Thoracic aorta (tissue), 2 donors: Measurements from ENCODE around the gene STOML1. TPM values are rescaled to one million over a fixed set of nuclear protein-coding genes. Genes with fewer than 3 reads are reported as not detected.

Source experiments
- ATAC-seq: fragments of 150-250 bp; one replicate; pipeline ENCODE4 v1.8.0; 2017; ENCODE audit warnings: low read depth; ENCODE audit not compliant: insufficient number of reproducible peaks, low FRiP score
- DNase-seq: peaks from one replicate; pipeline ENCODE4 v3.0.0-alpha.2; 2020; ENCODE audit warnings: low spot score
- H3K27ac ChIP-seq, 2 donors: fragments of 200-600 bp; sonication (generic); 1 replicate in 1 of 2; 2 replicates in 1 of 2; pipeline ENCODE4 v1.5.1; 2016; ENCODE audit warnings: mild to moderate bottlenecking in 2 of 2, moderate library complexity in 2 of 2
- H3K27me3 ChIP-seq: fragments of 200-600 bp; sonication (generic); replicated peaks from 2 replicates; pipeline ENCODE4 v1.6.0; 2016; ENCODE audit warnings: mild to moderate bottlenecking; ENCODE audit not compliant: insufficient read depth
- H3K36me3 ChIP-seq: fragments of 200-600 bp; sonication (generic); one replicate; pipeline ENCODE4 v1.5.1; 2016
- H3K4me1 ChIP-seq, 2 donors: fragments of 200-600 bp; sonication (generic); 1 replicate in 1 of 2; 2 replicates in 1 of 2; pipeline versions ENCODE4 v1.5.1 to v1.6.0; 2016; ENCODE audit warnings: low read depth in 2 of 2, mild to moderate bottlenecking in 1 of 2; ENCODE audit not compliant: control insufficient read depth in 1 of 2
- H3K4me3 ChIP-seq: fragments of 200-600 bp; sonication (generic); 2 replicates; pipeline ENCODE4 v1.5.1; 2016; ENCODE audit warnings: mild to moderate bottlenecking
- H3K9me3 ChIP-seq: fragments of 200-600 bp; sonication (generic); 2 replicates; pipeline ENCODE4 v1.5.1; 2016
- total RNA-seq, 2 donors: library from RNA; depleted of rRNA; stranded (reverse); fragments of >200 nt; gene quantifications; one replicate each; pipeline versions ENCODE4 v1.1.0 to v1.2.3, GENCODE V29; 2016
- TF ChIP-seq, protein P1 (sequence below): fragments of 200-600 bp; sonication (generic); IDR thresholded peaks from one replicate; pipeline ENCODE4 v1.5.1; 2019; ENCODE audit warnings: antibody characterized with exemption

STOML1 gene
- total RNA-seq, 2 donors from 2014 or later, result 23.6 to 37.9 TPM

DNA sequence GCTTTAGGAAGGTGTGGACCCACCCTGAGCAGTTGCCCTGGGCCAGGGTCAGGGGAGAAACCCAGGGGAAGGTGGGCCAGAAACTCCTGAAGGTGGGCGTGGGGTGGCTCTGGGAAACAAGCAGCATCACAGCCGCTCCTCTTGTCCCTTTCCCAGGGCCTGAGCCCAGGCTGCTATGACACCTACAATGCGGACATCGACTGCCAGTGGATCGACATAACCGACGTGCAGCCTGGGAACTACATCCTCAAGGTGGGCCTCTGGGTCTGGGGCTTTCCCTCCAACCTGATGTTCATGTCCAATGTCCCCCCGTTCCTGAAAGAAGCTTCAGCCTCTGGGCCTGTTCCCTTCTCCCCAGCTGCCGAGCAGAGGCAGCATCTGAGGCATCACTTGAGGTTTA, 44.4 kb downstream of the STOML1 start:
- Histone ChIP-seq H3K4me3 (no peak overlapping the region), H3K27ac (peak overlapping the region; percentile 50 to 93), H3K27me3 (no peaks in the 10 kb centered on the region), H3K36me3 (peaks cover 46% of the 10 kb centered on the region), H3K9me3 (no peaks in the 10 kb centered on the region), H3K4me1 (peaks cover 34 to 56% of the 10 kb centered on the region in 2 donors)
- TF ChIP-seq, protein P1, sequence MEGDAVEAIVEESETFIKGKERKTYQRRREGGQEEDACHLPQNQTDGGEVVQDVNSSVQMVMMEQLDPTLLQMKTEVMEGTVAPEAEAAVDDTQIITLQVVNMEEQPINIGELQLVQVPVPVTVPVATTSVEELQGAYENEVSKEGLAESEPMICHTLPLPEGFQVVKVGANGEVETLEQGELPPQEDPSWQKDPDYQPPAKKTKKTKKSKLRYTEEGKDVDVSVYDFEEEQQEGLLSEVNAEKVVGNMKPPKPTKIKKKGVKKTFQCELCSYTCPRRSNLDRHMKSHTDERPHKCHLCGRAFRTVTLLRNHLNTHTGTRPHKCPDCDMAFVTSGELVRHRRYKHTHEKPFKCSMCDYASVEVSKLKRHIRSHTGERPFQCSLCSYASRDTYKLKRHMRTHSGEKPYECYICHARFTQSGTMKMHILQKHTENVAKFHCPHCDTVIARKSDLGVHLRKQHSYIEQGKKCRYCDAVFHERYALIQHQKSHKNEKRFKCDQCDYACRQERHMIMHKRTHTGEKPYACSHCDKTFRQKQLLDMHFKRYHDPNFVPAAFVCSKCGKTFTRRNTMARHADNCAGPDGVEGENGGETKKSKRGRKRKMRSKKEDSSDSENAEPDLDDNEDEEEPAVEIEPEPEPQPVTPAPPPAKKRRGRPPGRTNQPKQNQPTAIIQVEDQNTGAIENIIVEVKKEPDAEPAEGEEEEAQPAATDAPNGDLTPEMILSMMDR, result no peak
- DNase-seq (no peak), ATAC-seq (no peak)

DNA sequence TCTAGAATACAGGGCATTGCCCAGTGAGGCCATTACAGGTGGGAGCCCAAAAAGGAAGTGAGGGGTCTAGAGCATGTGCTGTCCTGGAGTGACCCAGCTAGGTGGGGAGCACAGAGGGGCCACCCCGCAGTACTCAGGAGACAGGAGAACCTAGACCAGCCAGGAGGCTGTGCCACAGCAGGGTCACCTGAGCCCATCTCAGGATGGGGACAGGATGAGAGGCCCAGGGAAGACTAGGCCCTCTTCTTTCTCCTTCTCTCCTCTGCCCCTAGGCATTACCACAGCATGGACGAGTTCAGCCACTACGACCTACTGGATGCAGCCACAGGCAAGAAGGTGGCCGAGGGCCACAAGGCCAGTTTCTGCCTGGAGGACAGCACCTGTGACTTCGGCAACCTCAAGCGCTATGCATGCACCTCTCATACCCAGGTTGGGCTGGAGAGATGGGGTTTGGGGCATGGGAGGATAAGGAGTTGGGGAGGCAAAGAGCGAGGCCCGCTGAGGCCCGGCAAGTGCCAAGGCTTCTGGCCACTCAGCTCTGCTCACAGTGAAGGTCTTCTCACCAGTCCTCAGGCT, 45.2 kb downstream of the STOML1 start:
- Histone ChIP-seq H3K36me3 (peaks cover 40% of the 10 kb centered on the region), H3K27ac (peak overlapping the region; percentile 50 to 93), H3K27me3 (no peaks in the 10 kb centered on the region), H3K9me3 (no peaks in the 10 kb centered on the region), H3K4me1 (peaks cover 34 to 56% of the 10 kb centered on the region in 2 donors), H3K4me3 (no peak overlapping the region)
- ATAC-seq, result no peak
- no peak for DNase-seq
- TF ChIP-seq, protein P1, result no peak

DNA sequence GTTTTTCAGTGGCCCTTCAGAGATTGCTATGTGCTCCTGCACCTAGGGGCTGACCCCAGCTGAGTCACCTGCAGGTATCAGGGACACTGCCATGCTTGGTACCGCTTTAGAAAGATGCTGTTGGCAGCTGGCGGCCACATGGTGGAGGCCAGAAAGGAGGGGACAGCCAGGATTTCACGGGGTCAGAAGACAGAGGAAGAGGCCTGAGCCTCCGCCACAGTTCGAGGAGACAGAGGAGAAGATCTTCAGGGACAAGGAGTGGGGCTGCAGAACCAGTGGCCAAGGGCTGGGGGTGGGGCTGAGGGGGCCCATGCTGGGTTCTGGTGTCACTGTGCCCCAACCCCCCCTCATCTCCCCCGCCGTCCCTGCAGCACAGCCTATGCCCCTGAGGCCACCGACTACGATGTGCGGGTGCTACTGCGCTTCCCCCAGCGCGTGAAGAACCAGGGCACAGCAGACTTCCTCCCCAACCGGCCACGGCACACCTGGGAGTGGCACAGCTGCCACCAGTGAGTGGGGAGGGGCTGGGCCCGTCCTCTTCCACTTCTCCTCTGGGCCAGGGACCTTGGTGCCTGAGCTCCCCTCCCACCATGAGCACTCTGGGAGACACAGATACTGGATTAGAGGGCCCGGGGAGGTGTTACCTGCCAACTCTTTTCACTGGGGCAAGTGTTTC, 45.9 kb downstream of the STOML1 start:
- TF ChIP-seq, protein P1, result no peak
- H3K9me3 ChIP-seq, result no peaks in the 10 kb centered on the region
- H3K4me3 ChIP-seq, result no peak overlapping the region
- no peak for ATAC-seq
- DNase-seq, result no peak
- peak overlapping the region; percentile 50 to 93 for H3K27ac ChIP-seq
- no peaks in the 10 kb centered on the region for H3K27me3 ChIP-seq
- peaks cover 40% of the 10 kb centered on the region for H3K36me3 ChIP-seq
- H3K4me1 ChIP-seq, result peaks cover 37 to 57% of the 10 kb centered on the region in 2 donors

DNA sequence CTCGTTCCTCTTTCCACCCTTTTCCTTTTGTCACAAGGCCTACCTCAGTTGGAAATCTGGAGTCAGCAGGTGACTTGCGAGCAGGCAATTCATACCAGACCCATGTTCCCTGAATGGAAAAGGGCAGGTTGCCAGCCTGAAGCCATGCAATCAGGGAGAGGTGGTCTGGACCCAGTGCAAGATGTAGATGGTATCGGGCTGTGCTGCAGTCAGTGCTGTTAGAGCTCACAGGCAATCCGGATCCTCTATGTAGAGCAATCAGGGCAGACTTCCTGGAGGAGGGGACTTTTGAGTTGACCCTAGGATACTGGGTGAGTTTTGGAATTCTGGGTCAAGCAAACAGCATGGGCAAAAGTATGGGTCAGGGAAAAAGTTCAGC, 47.0 kb downstream of the STOML1 start:
- Histone ChIP-seq H3K36me3 (peaks cover 40% of the 10 kb centered on the region), H3K4me3 (no peak overlapping the region), H3K4me1 (peaks cover 37 to 58% of the 10 kb centered on the region in 2 donors), H3K27ac (peak overlapping the region; percentile 93 to 95), H3K9me3 (no peaks in the 10 kb centered on the region), H3K27me3 (no peaks in the 10 kb centered on the region)
- DNase-seq, result no peak
- no peak for ATAC-seq
- TF ChIP-seq, protein P1, result no peak

DNA sequence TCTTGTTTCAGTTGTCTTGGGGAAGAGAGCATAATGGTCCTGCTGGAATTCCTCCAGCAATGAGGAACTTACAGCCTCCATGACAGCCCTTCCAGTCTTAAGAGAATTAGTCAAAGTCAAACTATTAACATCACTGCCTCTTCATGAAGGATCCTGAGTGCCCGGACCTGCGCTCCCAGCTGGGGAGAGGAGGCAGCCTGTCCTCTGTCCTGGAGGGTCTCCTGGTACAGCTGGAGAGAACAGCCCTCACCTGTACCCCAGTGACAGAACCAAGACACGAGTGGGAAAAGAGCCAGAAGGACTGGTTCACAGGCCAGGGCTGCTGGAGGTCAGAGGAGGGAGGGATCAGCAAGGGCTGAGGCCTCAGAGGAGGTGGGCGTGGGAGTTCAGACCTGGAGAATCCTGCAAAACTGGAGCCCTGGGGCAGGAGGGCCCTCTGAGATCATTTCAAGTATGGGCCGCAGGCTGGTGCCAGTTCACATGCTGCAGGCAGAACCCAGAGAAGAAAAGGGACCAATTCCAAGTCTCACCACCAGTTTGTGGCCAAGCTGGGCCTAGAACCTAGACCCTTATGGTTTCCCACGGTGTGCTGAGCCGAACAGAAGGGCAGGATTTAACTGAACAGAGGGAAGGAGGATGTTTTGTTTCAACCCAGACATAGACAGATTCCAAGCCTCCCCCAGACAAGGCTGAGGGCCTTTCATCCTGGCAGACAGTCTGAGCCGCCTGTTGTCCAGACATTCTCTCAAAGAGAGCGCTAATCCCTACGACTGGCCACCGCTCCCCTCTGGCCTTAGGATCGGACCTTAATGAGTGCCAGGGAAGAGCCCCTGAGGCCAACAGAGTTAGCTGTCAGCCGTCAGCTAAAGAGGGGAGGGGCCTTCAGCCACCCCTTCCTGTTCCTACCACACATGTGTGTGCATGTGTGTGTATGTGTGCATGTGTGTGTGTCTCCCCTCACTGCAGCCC, 47.6 kb downstream of the STOML1 start:
- DNase-seq (no peak), ATAC-seq (no peak)
- Histone ChIP-seq H3K27ac (peak overlapping the region; percentile 93 to 95), H3K9me3 (no peaks in the 10 kb centered on the region), H3K36me3 (peaks cover 37% of the 10 kb centered on the region), H3K4me3 (no peak overlapping the region), H3K4me1 (peaks cover 44 to 59% of the 10 kb centered on the region in 2 donors), H3K27me3 (no peaks in the 10 kb centered on the region)
- TF ChIP-seq, protein P1, result no peak
